GM12872 (cell line): ENCODE data around the gene DDR2.

Experiments
- TF ChIP-seq, protein P1 (sequence below): IDR thresholded peaks from 3 replicates; pipeline ENCODE4 v1.5.1; 2011; ENCODE audit warnings: low read depth, mild to moderate bottlenecking, low read length, moderate library complexity; ENCODE audit not compliant: insufficient read depth

DDR2 gene

DNA sequence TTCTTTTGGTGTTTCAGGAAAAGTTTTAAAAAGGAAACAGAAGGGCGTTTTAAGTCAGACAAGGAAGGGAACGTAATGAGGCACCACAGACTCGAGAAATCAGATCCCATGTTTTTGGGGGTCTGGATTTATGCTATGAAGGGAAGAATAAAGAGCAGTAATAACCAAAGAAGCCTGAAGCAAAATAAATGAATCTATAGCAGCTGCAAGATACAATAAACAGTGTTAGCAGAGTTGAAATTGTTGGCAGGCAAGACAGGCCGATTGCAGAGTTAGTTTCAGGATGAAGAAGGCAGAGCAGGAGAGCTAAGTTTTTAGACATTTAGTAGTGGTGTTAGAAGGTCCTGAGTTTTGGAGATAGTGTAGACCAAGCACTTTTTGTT lies 425 bp downstream of the DDR2 start:
- TF ChIP-seq, protein P1, sequence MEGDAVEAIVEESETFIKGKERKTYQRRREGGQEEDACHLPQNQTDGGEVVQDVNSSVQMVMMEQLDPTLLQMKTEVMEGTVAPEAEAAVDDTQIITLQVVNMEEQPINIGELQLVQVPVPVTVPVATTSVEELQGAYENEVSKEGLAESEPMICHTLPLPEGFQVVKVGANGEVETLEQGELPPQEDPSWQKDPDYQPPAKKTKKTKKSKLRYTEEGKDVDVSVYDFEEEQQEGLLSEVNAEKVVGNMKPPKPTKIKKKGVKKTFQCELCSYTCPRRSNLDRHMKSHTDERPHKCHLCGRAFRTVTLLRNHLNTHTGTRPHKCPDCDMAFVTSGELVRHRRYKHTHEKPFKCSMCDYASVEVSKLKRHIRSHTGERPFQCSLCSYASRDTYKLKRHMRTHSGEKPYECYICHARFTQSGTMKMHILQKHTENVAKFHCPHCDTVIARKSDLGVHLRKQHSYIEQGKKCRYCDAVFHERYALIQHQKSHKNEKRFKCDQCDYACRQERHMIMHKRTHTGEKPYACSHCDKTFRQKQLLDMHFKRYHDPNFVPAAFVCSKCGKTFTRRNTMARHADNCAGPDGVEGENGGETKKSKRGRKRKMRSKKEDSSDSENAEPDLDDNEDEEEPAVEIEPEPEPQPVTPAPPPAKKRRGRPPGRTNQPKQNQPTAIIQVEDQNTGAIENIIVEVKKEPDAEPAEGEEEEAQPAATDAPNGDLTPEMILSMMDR = no peak

DNA sequence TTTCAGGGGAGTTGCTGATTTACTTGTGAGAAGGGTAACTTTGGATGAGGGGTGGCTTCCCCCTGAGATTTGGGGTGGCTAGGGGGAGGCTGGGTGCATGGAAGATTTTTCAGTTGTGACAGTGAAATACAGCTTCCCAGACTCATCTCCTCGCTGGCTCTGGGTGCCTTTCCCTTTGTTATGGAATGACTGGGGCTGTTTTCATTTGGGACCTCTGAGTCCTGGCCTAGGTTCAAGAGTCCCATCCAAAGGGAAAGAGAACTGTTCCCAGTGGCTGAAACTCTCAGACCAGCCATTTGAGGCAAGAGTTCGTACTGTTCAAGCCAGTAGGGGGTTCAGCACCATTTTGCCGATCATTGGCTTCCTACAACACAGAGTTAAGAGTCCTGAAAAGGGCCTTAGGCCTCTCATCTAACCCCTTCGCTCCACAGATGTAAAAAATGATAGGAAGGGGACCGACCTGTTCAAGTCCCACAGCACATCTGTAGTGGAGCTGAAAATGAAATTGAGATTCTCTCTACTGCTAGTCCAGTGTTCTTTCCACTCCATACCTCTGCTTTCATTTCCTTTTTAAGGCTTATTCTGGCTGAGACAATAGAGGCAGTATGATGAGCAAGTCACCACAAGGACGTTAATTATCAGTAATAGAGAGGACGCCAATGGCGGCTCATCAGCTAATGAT lies 958 bp downstream of the DDR2 start:
- TF ChIP-seq, protein P1 = no peak

DNA sequence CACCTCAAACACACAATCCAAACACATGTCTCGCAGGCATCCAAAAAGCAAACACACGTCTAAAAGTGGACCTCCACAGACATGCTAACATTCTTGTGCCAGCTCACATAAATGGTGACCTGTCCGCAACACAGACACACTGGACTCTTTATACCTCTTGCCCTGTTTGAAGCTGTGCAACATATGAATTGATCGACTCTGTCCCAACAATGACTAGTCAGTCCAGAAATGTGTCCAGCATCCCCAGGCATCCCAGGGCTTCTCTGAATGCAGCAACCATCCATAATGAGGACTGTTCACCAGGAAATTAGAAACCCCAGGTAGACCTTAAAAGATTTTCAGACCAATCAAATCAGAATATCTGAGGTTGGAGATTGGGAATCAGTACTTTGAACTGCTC lies 3.2 kb downstream of the DDR2 start:
- TF ChIP-seq, protein P1 = no peak

DNA sequence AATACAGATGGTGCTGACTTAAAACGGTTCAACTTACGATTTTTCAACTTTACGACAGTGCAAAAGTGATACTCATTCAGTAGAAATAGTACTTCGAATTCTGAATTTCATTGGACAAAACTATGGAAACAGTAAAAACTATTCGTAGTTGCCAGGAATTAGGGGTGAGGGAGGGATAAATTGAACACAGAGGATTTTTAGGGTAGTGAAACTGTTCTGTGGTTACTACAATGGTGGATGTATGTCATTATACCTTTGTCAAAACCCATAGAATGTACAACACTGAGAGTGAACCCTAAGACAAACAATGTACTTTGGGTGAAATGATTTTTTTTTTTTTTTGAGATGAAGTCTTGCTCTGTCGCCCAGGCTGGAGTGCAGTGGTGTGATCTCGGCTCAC lies 7.5 kb downstream of the DDR2 start:
- TF ChIP-seq, protein P1 = no peak

DNA sequence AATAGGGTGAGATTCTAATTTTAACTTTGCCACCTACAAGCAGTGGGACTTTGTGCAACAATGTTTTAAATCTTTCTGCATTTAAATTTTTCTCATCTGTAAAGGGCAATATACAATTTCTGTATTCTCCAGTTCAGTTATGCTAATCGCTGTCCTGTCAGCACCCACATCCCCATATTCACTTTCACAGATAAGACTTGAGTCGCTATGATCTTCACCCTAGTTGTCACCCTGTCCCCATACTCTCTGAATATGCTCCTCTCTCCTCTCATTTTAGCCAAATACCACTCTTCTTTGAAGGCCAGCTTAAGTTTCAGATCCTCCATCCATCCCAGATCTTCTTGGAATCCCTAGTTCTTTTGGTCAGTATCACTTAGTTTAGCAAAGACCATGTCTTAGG lies 8.8 kb downstream of the DDR2 start:
- TF ChIP-seq, protein P1 = no peak

DNA sequence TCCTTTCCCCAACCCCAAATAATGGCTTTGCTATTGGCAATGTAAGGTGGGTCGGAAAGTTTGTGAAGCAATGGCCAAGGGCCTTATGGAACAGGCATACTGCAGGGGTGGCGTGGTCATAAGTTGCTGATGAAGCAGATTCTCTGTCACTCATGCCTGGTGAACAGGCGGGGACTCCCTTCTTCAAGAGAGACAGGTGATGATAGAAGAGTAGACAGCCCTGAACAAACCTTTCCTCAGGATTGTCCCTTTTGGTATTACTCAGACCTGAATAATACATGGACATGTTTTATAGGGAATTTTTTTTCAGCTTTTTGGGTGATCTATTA lies 12.7 kb downstream of the DDR2 start:
- TF ChIP-seq, protein P1 = no peak

DNA sequence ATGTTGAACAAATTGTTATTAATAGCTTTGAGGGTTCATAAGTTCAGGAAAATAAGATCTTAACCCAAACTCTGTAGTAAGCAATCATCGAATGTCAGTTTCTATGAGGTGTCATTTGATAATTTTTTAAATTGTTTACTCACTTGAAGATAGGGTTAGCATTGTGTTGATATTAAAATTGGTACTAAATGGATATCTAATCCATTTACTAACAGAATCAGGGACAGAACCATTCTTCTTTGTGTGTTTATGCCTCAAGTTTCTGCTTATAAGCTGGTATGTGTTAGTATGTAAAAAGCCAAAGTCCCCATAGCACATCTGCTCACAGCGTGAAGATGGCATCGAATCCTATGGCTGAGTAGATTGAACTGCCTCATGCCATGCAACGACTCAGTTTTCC lies 13.4 kb downstream of the DDR2 start:
- TF ChIP-seq, protein P1 = no peak
